IMR-90 (cell line): Measurements from ENCODE around the gene RASGRF1. TPM values are rescaled to one million over a fixed set of nuclear protein-coding genes. Genes with fewer than 3 reads are reported as not detected.
A peak's percentile ranks its signal among the peaks of the same experiment; 100 is the strongest.

Experiments used
- ATAC-seq: fragments of 200-7000 bp; cut with Tn5 transposase; 2 replicates; pipeline ENCODE4 v1.9.1; 2020; ENCODE audit warnings: low read depth, mild to moderate bottlenecking, moderate library complexity
- BruUV-seq: library from RNA; stranded (reverse); fragments of 400-500 nt; replicated peaks from 2 replicates; lab custom pipeline; 2021; lab: Mats Ljungman, UMichigan
- CTCF ChIA-PET: fragments of 300-600 bp; formaldehyde crosslinking; extraction: SDS; loops from one replicate; lab custom pipeline; 2021; ENCODE audit warnings: antibody characterized with exemption; lab: Yijun Ruan, JAX
- POLR2A ChIA-PET: fragments of 300-600 bp; sonication (Branson Sonifier 250); formaldehyde crosslinking; loops from one replicate; lab custom pipeline; 2022; ENCODE audit warnings: antibody characterized with exemption; ENCODE audit not compliant: unreplicated experiment; lab: Charles Lee
- DNase-seq: peaks from one replicate; pipeline ENCODE4 v3.0.0; 2013
- H2AFZ ChIP-seq: replicated peaks from 2 replicates; pipeline ENCODE3; 2013; ENCODE audit warnings: low read length, mild to moderate bottlenecking; ENCODE audit not compliant: poor library complexity
- H2AK5ac ChIP-seq: 2 replicates; pipeline ENCODE4 v1.6.1; 2013; ENCODE audit warnings: low read depth, low read length, inconsistent platforms
- H2AK9ac ChIP-seq: replicated peaks from 2 replicates; pipeline ENCODE3; 2013; ENCODE audit warnings: mild to moderate bottlenecking, low read depth, low read length, moderate library complexity; ENCODE audit not compliant: poor library complexity
- H2BK120ac ChIP-seq: 2 replicates; pipeline ENCODE4 v1.6.1; 2013; ENCODE audit warnings: low read depth, low read length, inconsistent platforms
- H2BK15ac ChIP-seq: 3 replicates; pipeline ENCODE4 v1.6.1; 2013; ENCODE audit warnings: low read depth, low read length, inconsistent platforms
- H2BK20ac ChIP-seq: 2 replicates; pipeline ENCODE4 v1.6.1; 2013; ENCODE audit warnings: low read depth, mild to moderate bottlenecking, inconsistent platforms, low read length, moderate library complexity
- H2BK5ac ChIP-seq: 2 replicates; pipeline ENCODE4 v1.6.1; 2013; ENCODE audit warnings: mild to moderate bottlenecking, low read depth, low read length, inconsistent platforms; ENCODE audit not compliant: poor library complexity, severe bottlenecking
- H3K14ac ChIP-seq: replicated peaks from 2 replicates; pipeline ENCODE4 v1.6.1; 2013; ENCODE audit warnings: low read depth, low read length, inconsistent platforms
- H3K18ac ChIP-seq: 2 replicates; pipeline ENCODE4 v1.6.1; 2013; ENCODE audit warnings: low read depth, low read length, control low read depth
- H3K23ac ChIP-seq: 2 replicates; pipeline ENCODE4 v1.6.1; 2013; ENCODE audit warnings: low read depth, low read length, inconsistent platforms
- H3K27ac ChIP-seq: 2 replicates; pipeline ENCODE4 v1.5.1; 2013; ENCODE audit warnings: mild to moderate bottlenecking, control low read depth, low read length; ENCODE audit not compliant: insufficient read depth
- H3K27me3 ChIP-seq: 2 replicates; pipeline ENCODE4 v1.6.1; 2013; ENCODE audit warnings: low read length; ENCODE audit not compliant: control insufficient read depth, insufficient read depth
- H3K36me3 ChIP-seq: 2 replicates; pipeline ENCODE4 v1.6.1; 2013; ENCODE audit warnings: low read length, mixed read lengths; ENCODE audit not compliant: control insufficient read depth, insufficient read depth
- H3K4ac ChIP-seq: 2 replicates; pipeline ENCODE4 v1.6.1; 2013; ENCODE audit warnings: low read depth, low read length, inconsistent platforms
- H3K4me1 ChIP-seq: 2 replicates; pipeline ENCODE4 v1.6.1; 2013; ENCODE audit warnings: low read length, mixed read lengths; ENCODE audit not compliant: control insufficient read depth, insufficient read depth
- H3K4me2 ChIP-seq: 2 replicates; pipeline ENCODE4 v1.6.1; 2013; ENCODE audit warnings: low read depth, mild to moderate bottlenecking, control low read depth, low read length, moderate library complexity
- H3K4me3 ChIP-seq: 2 replicates; pipeline ENCODE4 v1.5.1; 2013; ENCODE audit warnings: low read depth, mild to moderate bottlenecking, control low read depth, low read length, moderate library complexity; ENCODE audit not compliant: insufficient read depth
- H3K56ac ChIP-seq: 2 replicates; pipeline ENCODE4 v1.6.1; 2013; ENCODE audit warnings: low read length, inconsistent platforms; ENCODE audit not compliant: insufficient read depth; ENCODE audit errors: extremely low read depth
- H3K79me1 ChIP-seq, 2 experiments: 2 replicates each; pipeline ENCODE4 v1.6.1; 2013; ENCODE audit warnings: low read length in 2 of 2, inconsistent platforms in 1 of 2, low read depth in 1 of 2
- H3K9ac ChIP-seq: 2 replicates; pipeline ENCODE4 v1.6.1; 2013; ENCODE audit warnings: low read depth, low read length, control low read depth
- H3K9me1 ChIP-seq: 2 replicates; pipeline ENCODE4 v1.6.1; 2013; ENCODE audit warnings: low read length, inconsistent platforms; ENCODE audit not compliant: insufficient read depth
- H3K9me3 ChIP-seq: 2 replicates; pipeline ENCODE4 v1.6.1; 2013; ENCODE audit warnings: low read length; ENCODE audit not compliant: control insufficient read depth, insufficient read depth
- H4K20me1 ChIP-seq: 2 replicates; pipeline ENCODE4 v1.6.1; 2013; ENCODE audit warnings: low read length, inconsistent platforms; ENCODE audit not compliant: insufficient read depth
- H4K5ac ChIP-seq: 2 replicates; pipeline ENCODE4 v1.6.1; 2013; ENCODE audit warnings: mild to moderate bottlenecking, low read depth, low read length, control low read depth
- H4K8ac ChIP-seq, 2 experiments: 2 replicates each; pipeline ENCODE4 v1.6.1; 2013; ENCODE audit warnings: low read depth in 2 of 2, low read length in 2 of 2, control low read depth in 1 of 2, inconsistent platforms in 1 of 2
- H4K91ac ChIP-seq: 2 replicates; pipeline ENCODE4 v1.6.1; 2013; ENCODE audit warnings: low read depth, low read length, inconsistent platforms; ENCODE audit not compliant: insufficient read depth
- CTCF ChIP-seq: conservative IDR thresholded peaks from 2 replicates; pipeline ENCODE4 v1.5.1; 2012; ENCODE audit warnings: mild to moderate bottlenecking, low read depth, low read length, improper control_type of control experiment
- NFE2L2 ChIP-seq: fragments of 150-350 bp; IDR thresholded peaks from 2 replicates; pipeline ENCODE4 v1.6.1; 2016; ENCODE audit warnings: low read depth, mild to moderate bottlenecking, low read length
- RAD21 ChIP-seq: IDR thresholded peaks from 2 replicates; pipeline ENCODE4 v1.6.1; 2012; ENCODE audit warnings: low read length, improper control_type of control experiment
- RCOR1 ChIP-seq: IDR thresholded peaks from 2 replicates; pipeline ENCODE4 v1.6.1; 2012; ENCODE audit warnings: mild to moderate bottlenecking, low read length, improper control_type of control experiment; ENCODE audit not compliant: insufficient replicate concordance
- SMC3 ChIP-seq: fragments of 150-350 bp; IDR thresholded peaks from 2 replicates; pipeline ENCODE4 v1.6.1; 2016; ENCODE audit warnings: low read depth, mild to moderate bottlenecking, antibody characterized with exemption, low read length, moderate library complexity
- WGBS, 2 experiments: methylation state at CpG; one replicate each; pipeline versions ENCODE4 v1.1.5 to v1.1.7; 2013; ENCODE audit warnings: missing lambda C conversion rate in 2 of 2; ENCODE audit not compliant: insufficient read length in 1 of 2; ENCODE audit errors: extremely low coverage in 2 of 2; 5-methylcytosine and 5-hydroxymethylcytosine counted together
- dilution Hi-C: fragments of 300-500 bp; cut with HindIII; formaldehyde crosslinking; loops from one replicate; pipeline ENCODE4 v1.14.3; 2018; ENCODE audit warnings: low sequenced_read_pairs; ENCODE audit not compliant: unreplicated experiment
- in situ Hi-C: fragments of 300-500 bp; cut with MboI; formaldehyde crosslinking; loops from 3 replicates; pipeline ENCODE4 v1.14.3; 2019; ENCODE audit warnings: low sequenced_read_pairs, inconsistent platforms, mixed read lengths
- intact Hi-C: fragments of 100-400 bp; cut with micrococcal nuclease; formaldehyde crosslinking; loops from 2 replicates; pipeline ENCODE4 v1.10.0; 2022
- polyA plus RNA-seq, 3 experiments: library from polyadenylated mRNA; depleted of rRNA; stranded (reverse); fragments of >200 nt; gene quantifications; 2 replicates each; pipeline ENCODE4 v1.2.3, GENCODE V29; 2012; ENCODE audit warnings: low replicate concordance in 1 of 3
- total RNA-seq: library from RNA; depleted of rRNA; stranded (reverse); fragments of >200 nt; gene quantifications from 2 replicates; pipeline ENCODE4 v1.2.3, GENCODE V29; 2012

The RASGRF1 gene
- total and polyA plus RNA-seq, 2 of the 4 experiments (the other 2 are of a cell fraction): under 0.01 to 0.15 TPM

- H3K79me1 ChIP-seq: no peaks in the 10 kb centered on the region
- H2BK120ac ChIP-seq: no peak overlapping the region
- dilution Hi-C loops (no loop called here), in situ Hi-C loops (loop anchor here (5.0 kb wide), 1 partner anchor 154 kb away; no protein-coding TSS in a partner anchor), intact Hi-C loops (loop anchor here (1.0 kb wide), 1 partner anchor 156 kb away; no protein-coding TSS in a partner anchor)
- CTCF ChIA-PET: interaction anchor here (0.5 to 2.3 kb wide), 5 partner anchors 130 to 176 kb away, joined by 3 to 22 read pairs (median 3); no protein-coding TSS in a partner anchor
- no peak overlapping the region for H3K4me3 ChIP-seq
- H2BK15ac ChIP-seq: no peak overlapping the region
- no peak overlapping the region for H3K14ac ChIP-seq
- H3K56ac ChIP-seq: no peak overlapping the region
- no peak overlapping the region for H3K18ac ChIP-seq
- TF ChIP-seq CTCF (peak; percentile 68), RAD21 (peak; percentile 76), RCOR1 (no peak), NFE2L2 (no peak), SMC3 (peak; percentile 36; the same call in 1 of the 2 replicates)
- no peak overlapping the region for H2AK5ac ChIP-seq
- H2AFZ ChIP-seq: no peak overlapping the region
- POLR2A ChIA-PET: no interaction called here
- H3K27me3 ChIP-seq: peaks cover 2% of the 10 kb centered on the region; the same call in 1 of the 2 replicates
- H3K23ac ChIP-seq: no peak overlapping the region
- H2BK20ac ChIP-seq: no peak overlapping the region
- ATAC-seq: peak; percentile 72
- H4K20me1 ChIP-seq: no peaks in the 10 kb centered on the region
- H3K4ac ChIP-seq: no peak overlapping the region
- H3K4me1 ChIP-seq: no peaks in the 10 kb centered on the region
- H3K4me2 ChIP-seq: no peak overlapping the region
- H4K91ac ChIP-seq: no peak overlapping the region
- no peaks in the 10 kb centered on the region for H3K9me1 ChIP-seq
- H2BK5ac ChIP-seq: no peak overlapping the region
- peak; percentile 20 for DNase-seq
- no peak overlapping the region for H4K5ac ChIP-seq
- BruUV-seq: no TSS peak
- no peak overlapping the region for H2AK9ac ChIP-seq
- whole genome bisulfite sequencing, 2 experiments: 60% methylated on average over 1 of the region's 7 CpGs; no CpG with 5 or more reads in 1 of the 2 experiments
- no peaks in the 10 kb centered on the region for H3K36me3 ChIP-seq
- no peak overlapping the region for H3K9ac ChIP-seq
- H3K9me3 ChIP-seq: no peaks in the 10 kb centered on the region
- no peak overlapping the region for H3K27ac ChIP-seq
- H4K8ac ChIP-seq: no peak overlapping the region
Observed at GRCh38 chr15:79028411-79028964, 62.1 kb downstream of the RASGRF1 start.
